WTC11 (cell line): Measurements from ENCODE around the gene NPAS2.

ENCODE experiments used
- CREB1 ChIP-seq: sonication (generic); formaldehyde crosslinking; IDR thresholded peaks from 2 replicates; pipeline ENCODE4 v1.8.0; 2023; ENCODE audit warnings: mild to moderate bottlenecking, missing genetic modification reagents
- CTCF ChIP-seq: fragments of 200-600 bp; IDR thresholded peaks from 2 replicates; pipeline ENCODE4 v1.8.0; 2022; ENCODE audit warnings: antibody characterized with exemption
- IRF2 ChIP-seq: sonication (generic); formaldehyde crosslinking; IDR thresholded peaks from 2 replicates; pipeline ENCODE4 v1.8.0; 2022; ENCODE audit warnings: low read depth, missing genetic modification reagents, borderline replicate concordance
- PRDM15 ChIP-seq: sonication (generic); formaldehyde crosslinking; IDR thresholded peaks from 2 replicates; pipeline ENCODE4 v1.8.0; 2022; ENCODE audit warnings: missing genetic modification reagents
- ZBTB21 ChIP-seq: sonication (generic); formaldehyde crosslinking; IDR thresholded peaks from 2 replicates; pipeline ENCODE4 v1.8.1; 2023; ENCODE audit warnings: mild to moderate bottlenecking, missing genetic modification reagents, borderline replicate concordance
- ZNF396 ChIP-seq: fragments of 250-450 bp; sonication (Bioruptor Pico); IDR thresholded peaks from 2 replicates; pipeline ENCODE4 v1.8.0; 2021; ENCODE audit warnings: mild to moderate bottlenecking, moderate library complexity, borderline replicate concordance
- TF ChIP-seq, protein P1 (sequence below): sonication (generic); formaldehyde crosslinking; IDR thresholded peaks from 2 replicates; pipeline ENCODE4 v1.8.0; 2023; ENCODE audit warnings: missing genetic modification reagents
- TF ChIP-seq, protein P2 (sequence below): sonication (generic); formaldehyde crosslinking; IDR thresholded peaks from 2 replicates; pipeline ENCODE4 v1.8.0; 2022; ENCODE audit warnings: mild to moderate bottlenecking, missing genetic modification reagents
- TF ChIP-seq, protein P3 (sequence below): sonication (generic); formaldehyde crosslinking; IDR thresholded peaks from 2 replicates; pipeline ENCODE4 v1.8.1; 2022; ENCODE audit warnings: low read depth, missing genetic modification reagents, borderline replicate concordance

GRCh38 chr2:101023327-101024107, 203.6 kb downstream of the NPAS2 start:
- TF ChIP-seq CREB1 (CRISPR knock-in tag) = no peak
- no peak for TF ChIP-seq ZNF396 (CRISPR knock-in tag)
- TF ChIP-seq, protein P1, sequence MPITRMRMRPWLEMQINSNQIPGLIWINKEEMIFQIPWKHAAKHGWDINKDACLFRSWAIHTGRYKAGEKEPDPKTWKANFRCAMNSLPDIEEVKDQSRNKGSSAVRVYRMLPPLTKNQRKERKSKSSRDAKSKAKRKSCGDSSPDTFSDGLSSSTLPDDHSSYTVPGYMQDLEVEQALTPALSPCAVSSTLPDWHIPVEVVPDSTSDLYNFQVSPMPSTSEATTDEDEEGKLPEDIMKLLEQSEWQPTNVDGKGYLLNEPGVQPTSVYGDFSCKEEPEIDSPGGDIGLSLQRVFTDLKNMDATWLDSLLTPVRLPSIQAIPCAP = no peak
- no peak for TF ChIP-seq IRF2 (CRISPR knock-in tag)
- TF ChIP-seq, protein P2, sequence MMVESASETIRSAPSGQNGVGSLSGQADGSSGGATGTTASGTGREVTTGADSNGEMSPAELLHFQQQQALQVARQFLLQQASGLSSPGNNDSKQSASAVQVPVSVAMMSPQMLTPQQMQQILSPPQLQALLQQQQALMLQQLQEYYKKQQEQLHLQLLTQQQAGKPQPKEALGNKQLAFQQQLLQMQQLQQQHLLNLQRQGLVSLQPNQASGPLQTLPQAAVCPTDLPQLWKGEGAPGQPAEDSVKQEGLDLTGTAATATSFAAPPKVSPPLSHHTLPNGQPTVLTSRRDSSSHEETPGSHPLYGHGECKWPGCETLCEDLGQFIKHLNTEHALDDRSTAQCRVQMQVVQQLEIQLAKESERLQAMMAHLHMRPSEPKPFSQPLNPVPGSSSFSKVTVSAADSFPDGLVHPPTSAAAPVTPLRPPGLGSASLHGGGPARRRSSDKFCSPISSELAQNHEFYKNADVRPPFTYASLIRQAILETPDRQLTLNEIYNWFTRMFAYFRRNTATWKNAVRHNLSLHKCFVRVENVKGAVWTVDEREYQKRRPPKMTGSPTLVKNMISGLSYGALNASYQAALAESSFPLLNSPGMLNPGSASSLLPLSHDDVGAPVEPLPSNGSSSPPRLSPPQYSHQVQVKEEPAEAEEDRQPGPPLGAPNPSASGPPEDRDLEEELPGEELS = no peak
- TF ChIP-seq, protein P3, sequence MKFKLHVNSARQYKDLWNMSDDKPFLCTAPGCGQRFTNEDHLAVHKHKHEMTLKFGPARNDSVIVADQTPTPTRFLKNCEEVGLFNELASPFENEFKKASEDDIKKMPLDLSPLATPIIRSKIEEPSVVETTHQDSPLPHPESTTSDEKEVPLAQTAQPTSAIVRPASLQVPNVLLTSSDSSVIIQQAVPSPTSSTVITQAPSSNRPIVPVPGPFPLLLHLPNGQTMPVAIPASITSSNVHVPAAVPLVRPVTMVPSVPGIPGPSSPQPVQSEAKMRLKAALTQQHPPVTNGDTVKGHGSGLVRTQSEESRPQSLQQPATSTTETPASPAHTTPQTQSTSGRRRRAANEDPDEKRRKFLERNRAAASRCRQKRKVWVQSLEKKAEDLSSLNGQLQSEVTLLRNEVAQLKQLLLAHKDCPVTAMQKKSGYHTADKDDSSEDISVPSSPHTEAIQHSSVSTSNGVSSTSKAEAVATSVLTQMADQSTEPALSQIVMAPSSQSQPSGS = no peak
- no peak for TF ChIP-seq ZBTB21 (CRISPR knock-in tag)
- TF ChIP-seq CTCF = no peak
- no peak for TF ChIP-seq PRDM15
